RWPE1 (cell line): Measurements from ENCODE around the gene VPS37C.

ENCODE experiments used
- CTCF ChIA-PET: fragments of 350-600 bp; sonication (Branson Sonifier 250); formaldehyde crosslinking; extraction: SDS; loops from one replicate; lab custom pipeline; 2021; lab: Yijun Ruan, JAX
- POLR2A ChIA-PET: fragments of 400-600 bp; formaldehyde crosslinking; extraction: SDS; loops from one replicate; lab custom pipeline; 2020; ENCODE audit warnings: antibody characterized with exemption; ENCODE audit not compliant: low non-redundant PET; lab: Yijun Ruan, JAX
- DNase-seq: peaks from one replicate; pipeline ENCODE4 v3.0.0; 2012; ENCODE audit warnings: low spot score
- H3K27ac ChIP-seq: fragments of 450-650 bp; 2 replicates; pipeline ENCODE4 v1.5.1; 2017
- TF ChIP-seq, protein P1 (sequence below): fragments of 450-650 bp; conservative IDR thresholded peaks from 2 replicates; pipeline ENCODE4 v1.5.1; 2017; ENCODE audit warnings: low read depth, mild to moderate bottlenecking

The VPS37C gene

DNA sequence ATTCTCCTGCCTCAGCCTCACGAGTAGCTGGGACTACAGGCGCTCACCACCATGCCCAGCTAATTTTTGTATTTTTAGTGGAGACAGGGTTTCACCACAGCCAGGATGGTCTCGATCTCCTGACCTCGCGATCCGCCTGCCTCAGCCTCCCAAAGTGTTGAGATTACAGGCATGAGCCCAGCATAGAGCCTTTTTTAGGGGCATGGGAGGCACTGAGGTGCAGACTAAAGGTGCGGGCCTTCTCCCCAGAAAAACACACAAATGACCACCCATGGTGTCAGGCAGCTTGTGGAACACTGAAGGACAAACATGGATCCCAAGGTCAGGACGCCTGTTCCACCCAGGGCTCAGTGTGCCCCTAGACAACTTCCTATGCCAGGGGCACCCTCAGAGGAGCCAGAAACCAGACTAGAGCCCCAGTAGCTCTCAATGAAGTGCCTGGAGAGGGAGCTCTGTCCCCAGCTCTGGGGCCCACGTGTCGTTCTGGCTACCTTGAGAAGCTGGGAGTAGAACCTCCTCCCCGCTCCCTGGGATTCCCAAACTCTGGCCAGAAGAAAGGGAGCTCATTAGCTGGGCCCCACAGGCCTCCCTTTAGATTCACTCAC lies 80.1 kb downstream of the VPS37C start:
- TF ChIP-seq, protein P1, sequence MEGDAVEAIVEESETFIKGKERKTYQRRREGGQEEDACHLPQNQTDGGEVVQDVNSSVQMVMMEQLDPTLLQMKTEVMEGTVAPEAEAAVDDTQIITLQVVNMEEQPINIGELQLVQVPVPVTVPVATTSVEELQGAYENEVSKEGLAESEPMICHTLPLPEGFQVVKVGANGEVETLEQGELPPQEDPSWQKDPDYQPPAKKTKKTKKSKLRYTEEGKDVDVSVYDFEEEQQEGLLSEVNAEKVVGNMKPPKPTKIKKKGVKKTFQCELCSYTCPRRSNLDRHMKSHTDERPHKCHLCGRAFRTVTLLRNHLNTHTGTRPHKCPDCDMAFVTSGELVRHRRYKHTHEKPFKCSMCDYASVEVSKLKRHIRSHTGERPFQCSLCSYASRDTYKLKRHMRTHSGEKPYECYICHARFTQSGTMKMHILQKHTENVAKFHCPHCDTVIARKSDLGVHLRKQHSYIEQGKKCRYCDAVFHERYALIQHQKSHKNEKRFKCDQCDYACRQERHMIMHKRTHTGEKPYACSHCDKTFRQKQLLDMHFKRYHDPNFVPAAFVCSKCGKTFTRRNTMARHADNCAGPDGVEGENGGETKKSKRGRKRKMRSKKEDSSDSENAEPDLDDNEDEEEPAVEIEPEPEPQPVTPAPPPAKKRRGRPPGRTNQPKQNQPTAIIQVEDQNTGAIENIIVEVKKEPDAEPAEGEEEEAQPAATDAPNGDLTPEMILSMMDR, result no peak
- ChIA-PET CTCF (interaction anchor here (0.5 to 1.0 kb wide), 2 partner anchors 36 to 413 kb away, joined by 3 to 5 read pairs; no protein-coding TSS in a partner anchor), POLR2A (no interaction called here)
- no peak overlapping the region for H3K27ac ChIP-seq
- no peak for DNase-seq

DNA sequence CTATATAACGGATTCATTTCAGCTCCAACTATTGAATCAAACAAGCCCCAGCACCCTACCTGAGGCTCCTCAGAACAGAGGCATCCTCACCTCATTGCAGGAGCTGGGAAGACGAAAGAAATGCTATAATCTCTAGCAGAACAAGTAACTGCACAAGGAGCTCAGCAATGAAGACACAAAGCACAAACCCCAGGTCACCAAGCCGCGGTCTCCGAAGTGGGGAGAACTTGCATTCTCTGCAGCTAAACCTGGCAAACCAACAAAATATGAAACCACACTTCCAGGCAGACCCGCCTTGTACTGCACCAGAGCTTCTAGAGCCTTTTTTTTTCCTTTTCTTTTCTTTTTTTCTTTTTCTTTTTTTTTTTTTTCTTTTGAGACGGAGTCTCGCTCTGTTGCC lies 80.7 kb downstream of the VPS37C start:
- TF ChIP-seq, protein P1, result no peak
- no peak overlapping the region for H3K27ac ChIP-seq
- ChIA-PET POLR2A (no interaction called here), CTCF (interaction anchor here (0.5 to 1.0 kb wide), 2 partner anchors 35 to 414 kb away, joined by 3 to 5 read pairs; no protein-coding TSS in a partner anchor)
- no peak for DNase-seq
